CD14-positive monocyte (primary cell): ENCODE results near the gene INO80B. TPM values are rescaled to one million over a fixed set of nuclear protein-coding genes. Genes with fewer than 3 reads are reported as not detected.

Experiments used
- DNase-seq, 3 donors: peaks; one replicate each; pipeline ENCODE4 v3.0.0-alpha.2; 2011 to 2022
- H2AFZ ChIP-seq: 2 replicates; pipeline ENCODE4 v1.6.0; 2012; ENCODE audit warnings: mild to moderate bottlenecking, low read depth, low read length, inconsistent platforms; ENCODE audit not compliant: insufficient read depth, poor library complexity, severe bottlenecking
- H3K27ac ChIP-seq, 2 donors: 1 replicate in 1 of 2; 2 replicates in 1 of 2; pipeline ENCODE4 v1.5.1; 2012 to 2013; ENCODE audit warnings: low read length in 2 of 2, control low read depth in 1 of 2, inconsistent platforms in 1 of 2, low read depth in 1 of 2, mild to moderate bottlenecking in 1 of 2
- H3K27me3 ChIP-seq, 2 donors: one replicate each; pipeline versions ENCODE4 v1.6.0 to v1.6.1; 2011 to 2013; ENCODE audit warnings: low read length in 2 of 2; ENCODE audit not compliant: control insufficient read depth in 2 of 2, insufficient read depth in 2 of 2
- H3K36me3 ChIP-seq, 2 donors: replicated peaks in 1 of 2; 1 replicate in 1 of 2; 2 replicates in 1 of 2; pipeline versions ENCODE4 v1.5.1 to v1.6.1; 2012 to 2013; ENCODE audit warnings: low read length in 2 of 2, control low read depth in 1 of 2, inconsistent platforms in 1 of 2, mild to moderate bottlenecking in 1 of 2; ENCODE audit not compliant: insufficient read depth in 2 of 2, control insufficient read depth in 1 of 2
- H3K4me1 ChIP-seq, 2 donors: 1 replicate in 1 of 2; 2 replicates in 1 of 2; pipeline versions ENCODE4 v1.5.1 to v1.6.1; 2012 to 2013; ENCODE audit warnings: low read length in 2 of 2, control low read depth in 1 of 2, inconsistent platforms in 1 of 2, mild to moderate bottlenecking in 1 of 2, moderate library complexity in 1 of 2; ENCODE audit not compliant: insufficient read depth in 2 of 2, control insufficient read depth in 1 of 2
- H3K4me2 ChIP-seq: replicated peaks from 2 replicates; pipeline ENCODE3; 2012; ENCODE audit warnings: low read length, moderate library complexity, mild to moderate bottlenecking; ENCODE audit not compliant: poor library complexity, severe bottlenecking; ENCODE audit errors: extremely low read depth
- H3K4me3 ChIP-seq, 3 experiments: fragments of 200-600 bp in 1 of 3; sonication (generic) in 1 of 3; replicated peaks in 1 of 3; 1 replicate in 2 of 3; 2 replicates in 1 of 3; pipeline ENCODE4 v1.5.1; 2011 to 2013; ENCODE audit warnings: low read length in 3 of 3, mild to moderate bottlenecking in 3 of 3, control low read depth in 2 of 3, low read depth in 2 of 3, inconsistent platforms in 1 of 3, moderate library complexity in 1 of 3
- H3K79me2 ChIP-seq: 2 replicates; pipeline ENCODE4 v1.6.0; 2012; ENCODE audit warnings: mild to moderate bottlenecking, control low read depth, inconsistent platforms, low read length, moderate library complexity; ENCODE audit not compliant: insufficient read depth
- H3K9ac ChIP-seq: 2 replicates; pipeline ENCODE4 v1.6.0; 2017; ENCODE audit warnings: low read length, mild to moderate bottlenecking; ENCODE audit not compliant: insufficient read depth, poor library complexity, severe bottlenecking
- H3K9me3 ChIP-seq, 2 donors: replicated peaks in 1 of 2; 1 replicate in 1 of 2; 2 replicates in 1 of 2; pipeline versions ENCODE4 v1.5.1 to v1.6.1; 2012 to 2013; ENCODE audit warnings: low read length in 2 of 2, control low read depth in 1 of 2; ENCODE audit not compliant: control insufficient read depth in 1 of 2, insufficient read depth in 1 of 2
- H4K20me1 ChIP-seq: 2 replicates; pipeline ENCODE4 v1.6.0; 2012; ENCODE audit warnings: mild to moderate bottlenecking, low read length, control low read depth, moderate library complexity; ENCODE audit not compliant: insufficient read depth
- H3K27ac Mint-ChIP-seq, 7 donors: one replicate each; pipeline ENCODE4 v1.8.0; 2020; ENCODE audit warnings: mild to moderate bottlenecking in 7 of 7, mixed read lengths in 7 of 7, moderate library complexity in 6 of 7, inconsistent platforms in 2 of 7
- H3K27me3 Mint-ChIP-seq, 3 donors: one replicate each; pipeline ENCODE4 v1.8.0; 2021 to 2022; ENCODE audit warnings: low read depth in 3 of 3, mild to moderate bottlenecking in 3 of 3, mixed read lengths in 3 of 3, moderate library complexity in 3 of 3, inconsistent platforms in 1 of 3
- H3K36me3 Mint-ChIP-seq, 2 donors: one replicate each; pipeline ENCODE4 v1.8.0; 2020; ENCODE audit warnings: mixed read lengths in 2 of 2, inconsistent platforms in 1 of 2, mild to moderate bottlenecking in 1 of 2
- H3K4me1 Mint-ChIP-seq: one replicate; pipeline ENCODE4 v1.8.0; 2020; ENCODE audit warnings: mild to moderate bottlenecking, mixed read lengths
- H3K4me3 Mint-ChIP-seq, 2 donors: one replicate each; pipeline ENCODE4 v1.8.0; 2020; ENCODE audit warnings: mild to moderate bottlenecking in 2 of 2, mixed read lengths in 2 of 2, moderate library complexity in 1 of 2
- H3K9me3 Mint-ChIP-seq, 7 donors: one replicate each; pipeline ENCODE4 v1.8.0; 2020 to 2022; ENCODE audit warnings: mixed read lengths in 7 of 7, mild to moderate bottlenecking in 6 of 7, moderate library complexity in 6 of 7, inconsistent platforms in 2 of 7
- CTCF ChIP-seq: fragments of 200-600 bp; IDR thresholded peaks from one replicate; pipeline ENCODE4 v1.8.0; 2022; ENCODE audit warnings: antibody characterized with exemption, mild to moderate bottlenecking
- WGBS: methylation state at CpG from one replicate; pipeline ENCODE4 v1.1.5; 2013; ENCODE audit warnings: missing lambda C conversion rate; ENCODE audit not compliant: insufficient coverage; 5-methylcytosine and 5-hydroxymethylcytosine counted together
- intact Hi-C, 2 donors: fragments of 100-400 bp; cut with micrococcal nuclease; formaldehyde crosslinking; loops; one replicate each; pipeline versions ENCODE4 v1.15.0 to v1.15.1; 2023
- polyA plus RNA-seq, 3 donors: library from polyadenylated mRNA; depleted of rRNA in 1 of 3; unstranded in 2 of 3; stranded (reverse) in 1 of 3; fragments of 300-500 nt in 2 of 3; fragments of >200 nt in 1 of 3; fragmentation: Illumina TruSeq in 2 of 3; gene quantifications; 1 replicate in 2 of 3; 2 replicates in 1 of 3; pipeline ENCODE4 v1.2.3, GENCODE V29; 2012 to 2021

Gene INO80B
- polyA plus RNA-seq, 3 donors = 4.8 to 48.7 (median 4.8) TPM

- Histone ChIP-seq H3K36me3 (no peaks in the 10 kb centered on the region), H3K79me2 (peaks cover 28% of the 10 kb centered on the region), H3K9me3 (no peaks in the 10 kb centered on the region), H3K4me1 (peaks cover 57 to 63% of the 10 kb centered on the region in 2 donors), H3K9ac (no peak overlapping the region), H2AFZ (no peak overlapping the region), H4K20me1 (no peaks in the 10 kb centered on the region), H3K27me3 (peaks cover 25 to 46% of the 10 kb centered on the region in 2 donors), H3K27ac (peak overlapping the region; percentile 95 to 98), H3K4me2 (peak overlapping the region; percentile 96), H3K4me3 (peak overlapping the region in 1 of 3 experiments; percentile 88)
- H3K27ac Mint-ChIP-seq = peak overlapping the region in 6 of 7 donors; percentile 18 to 100 (median 81)
- peak overlapping the region; percentile 59 to 100 for H3K4me3 Mint-ChIP-seq
- H3K27me3 Mint-ChIP-seq = peaks cover 38 to 57% (median 44%) of the 10 kb centered on the region in 3 donors
- TF ChIP-seq CTCF = no peak
- 100% methylated on average over 3 of the region's 14 CpGs for WGBS
- intact Hi-C loops = no loop called here
- peaks cover 28 to 47% of the 10 kb centered on the region in 2 donors for H3K36me3 Mint-ChIP-seq
- no peak for DNase-seq
- H3K9me3 Mint-ChIP-seq = peaks cover 0 to 9% (median 4%) of the 10 kb centered on the region in 7 donors
- peaks cover 58% of the 10 kb centered on the region for H3K4me1 Mint-ChIP-seq
Measured at GRCh38 chr2:74505448-74506246, 50.8 kb downstream of the INO80B start.

GRCh38 chr2:74507145-74507925 is 52.4 kb downstream of the INO80B start, which contains the start of gene PCGF1:
Gene PCGF1, minus strand, starts transcription at chr2:74507695. Its CDS starts 27 bp downstream, at chr2:74507668.
- peak within 1 kb of the TSS; percentile 96 to 100 for H3K4me3 Mint-ChIP-seq

More at GRCh38 chr2:74507145-74507925, 52.4 kb downstream of the INO80B start, which contains the start of gene PCGF1:
- 1% methylated on average over 54 of the region's 56 CpGs for WGBS
- H3K4me2 ChIP-seq = peak within 1 kb of the TSS; percentile 96
- H3K9ac ChIP-seq = peak within 1 kb of the TSS; percentile 88
- H3K4me1 Mint-ChIP-seq = peaks cover 59% of the 10 kb centered on the region
- H3K27me3 ChIP-seq = peaks cover 25 to 46% of the 10 kb centered on the region in 2 donors
- H3K27ac ChIP-seq = peak within 1 kb of the TSS; percentile 95 to 98
- H3K27ac Mint-ChIP-seq = peak within 1 kb of the TSS; percentile 98 to 100 (median 100)
- H3K27me3 Mint-ChIP-seq = peaks cover 37 to 57% (median 44%) of the 10 kb centered on the region in 3 donors
- H3K9me3 ChIP-seq = peaks cover 0 to 4% of the 10 kb centered on the region in 2 donors
- H3K4me1 ChIP-seq = peaks cover 52 to 58% of the 10 kb centered on the region in 2 donors
- peak within 1 kb of the TSS; percentile 99 for H2AFZ ChIP-seq
- intact Hi-C loops = loop anchor here in 1 of 2 donors (1.0 kb wide), 1 partner anchor 22 kb away; the partner anchor contains the start of genes AUP1 and HTRA2
- DNase-seq = peak; percentile 96 to 99 (median 96)
- H3K4me3 ChIP-seq = peak within 1 kb of the TSS; percentile 61 to 88 (median 79)
- no peak for TF ChIP-seq CTCF
- peaks cover 25 to 36% of the 10 kb centered on the region in 2 donors for H3K36me3 Mint-ChIP-seq
- peaks cover 0 to 12% (median 8%) of the 10 kb centered on the region in 7 donors for H3K9me3 Mint-ChIP-seq
- H4K20me1 ChIP-seq = no peaks in the 10 kb centered on the region
- peaks cover 28% of the 10 kb centered on the region for H3K79me2 ChIP-seq
- no peaks in the 10 kb centered on the region for H3K36me3 ChIP-seq
